GM19351 (cell line): Measurements from ENCODE around the gene FRMD6.

Experiments
- ATAC-seq: cut with Tn5 transposase; IDR thresholded peaks from one replicate; pipeline ENCODE4 v1.9.1; 2021; ENCODE audit warnings: mild to moderate bottlenecking, moderate library complexity; ENCODE audit not compliant: unreplicated experiment

FRMD6 gene

GRCh38 chr14:51663783-51664326 lies 12.1 kb downstream of the FRMD6 start:
- no peak for ATAC-seq

DNA sequence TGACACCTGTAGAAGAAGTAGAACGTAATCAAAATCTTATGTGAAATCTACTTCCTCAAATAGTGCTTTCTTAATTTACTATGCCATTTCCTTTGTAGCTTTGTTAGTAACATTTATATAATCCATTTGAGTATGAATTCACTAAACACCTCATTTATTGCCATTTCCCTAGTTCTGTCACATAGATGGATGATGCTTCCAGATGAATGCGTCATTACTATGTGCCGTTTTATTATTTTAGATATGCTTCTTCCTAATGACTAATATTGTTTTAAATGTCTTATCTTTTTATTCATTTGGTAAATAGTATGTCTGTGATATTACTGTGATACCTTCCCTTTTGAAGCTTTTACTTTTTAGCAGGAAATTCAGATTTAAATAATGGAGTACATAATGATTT lies 14.4 kb downstream of the FRMD6 start:
- no peak for ATAC-seq

- ATAC-seq, result no peak
Observed at GRCh38 chr14:51666826-51667225, 15.1 kb downstream of the FRMD6 start.

DNA sequence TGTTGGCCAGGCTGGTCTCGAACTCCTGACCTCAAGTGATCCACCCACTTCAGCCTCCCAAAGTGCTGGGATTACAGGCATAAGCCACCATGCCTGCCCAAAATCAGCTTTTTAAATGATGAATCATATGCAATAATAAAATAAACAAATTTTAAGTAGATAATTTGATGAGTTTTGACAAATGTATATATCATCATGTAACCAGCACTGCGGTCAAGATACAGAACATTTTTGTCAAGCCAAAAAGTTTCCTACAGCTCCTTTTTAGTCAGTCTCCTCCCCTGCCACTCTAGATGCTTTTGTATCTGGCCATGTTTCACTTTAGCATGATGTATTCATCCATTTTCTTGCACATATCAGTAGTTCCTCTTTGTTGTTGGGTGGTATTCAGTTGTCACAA lies 17.2 kb downstream of the FRMD6 start:
- no peak for ATAC-seq

DNA sequence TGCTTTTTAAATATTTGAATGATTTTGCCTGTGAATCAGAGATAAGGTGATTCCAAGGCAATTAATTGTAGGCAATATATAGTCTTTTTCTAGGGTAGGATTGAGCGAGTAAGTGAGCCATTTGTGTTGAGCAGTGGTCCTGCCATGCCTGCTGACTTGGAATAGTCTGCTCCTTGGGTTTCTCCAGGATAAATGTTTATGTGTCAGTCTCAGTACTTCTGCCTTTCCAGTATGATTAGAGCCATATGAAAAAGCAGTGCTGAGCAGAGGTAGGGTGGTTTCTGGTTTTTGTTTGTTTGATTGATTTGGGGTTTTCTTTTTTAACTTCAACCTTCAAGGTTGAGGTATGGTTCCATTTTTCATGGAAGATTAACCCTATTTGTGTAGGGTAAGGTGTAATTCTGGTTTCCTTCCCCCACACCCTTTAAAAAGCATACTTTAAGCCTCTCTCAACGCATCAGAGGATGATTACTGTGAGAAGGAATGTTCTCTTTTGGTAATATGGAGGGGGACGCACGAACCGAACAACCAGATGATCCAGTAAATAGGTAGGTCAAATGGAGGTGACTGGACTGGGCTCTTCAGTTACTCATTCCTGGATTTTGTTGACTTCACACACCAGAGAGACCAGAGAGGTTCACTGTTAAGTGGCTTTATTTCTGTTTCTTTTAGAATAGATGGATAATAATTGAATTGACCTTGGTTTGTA lies 22.7 kb downstream of the FRMD6 start:
- ATAC-seq, result no peak

DNA sequence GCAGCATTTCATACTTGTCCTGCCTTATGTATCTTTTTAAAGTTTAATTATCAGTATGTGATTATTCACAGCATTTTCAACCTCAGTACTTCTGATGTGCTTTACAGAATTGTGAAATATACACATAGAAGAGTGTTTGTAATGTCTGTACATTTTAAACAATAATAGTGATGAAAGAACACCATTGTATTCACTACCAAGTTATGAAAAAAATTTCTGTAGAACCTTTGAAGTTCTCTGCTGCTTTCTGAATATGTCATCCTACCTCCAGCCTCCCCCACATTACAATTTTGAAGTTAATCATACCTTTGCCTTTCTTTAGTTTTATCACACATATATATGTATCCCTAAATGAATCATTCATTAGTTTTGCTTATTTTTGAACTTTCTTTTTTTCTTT lies 24.8 kb downstream of the FRMD6 start:
- ATAC-seq, result no peak

DNA sequence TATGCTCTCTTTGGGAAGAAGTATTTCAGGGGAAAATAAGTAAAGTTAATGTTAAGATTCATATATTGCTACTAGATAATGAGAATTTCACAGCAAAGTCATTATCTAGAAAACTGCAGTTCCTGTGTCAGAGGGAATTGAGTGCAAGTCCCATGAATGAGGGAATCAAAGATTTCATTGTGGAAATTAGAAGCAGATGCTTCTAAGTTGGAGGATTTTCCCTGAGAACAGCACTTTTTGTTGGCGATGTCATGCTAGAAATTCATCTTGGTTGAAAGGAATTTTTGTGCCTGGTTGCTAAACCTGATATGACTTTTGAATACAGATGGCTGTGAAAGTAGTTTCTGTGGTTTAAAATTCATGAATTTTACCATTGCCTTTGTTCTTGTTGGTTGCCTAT lies 25.6 kb downstream of the FRMD6 start:
- no peak for ATAC-seq

DNA sequence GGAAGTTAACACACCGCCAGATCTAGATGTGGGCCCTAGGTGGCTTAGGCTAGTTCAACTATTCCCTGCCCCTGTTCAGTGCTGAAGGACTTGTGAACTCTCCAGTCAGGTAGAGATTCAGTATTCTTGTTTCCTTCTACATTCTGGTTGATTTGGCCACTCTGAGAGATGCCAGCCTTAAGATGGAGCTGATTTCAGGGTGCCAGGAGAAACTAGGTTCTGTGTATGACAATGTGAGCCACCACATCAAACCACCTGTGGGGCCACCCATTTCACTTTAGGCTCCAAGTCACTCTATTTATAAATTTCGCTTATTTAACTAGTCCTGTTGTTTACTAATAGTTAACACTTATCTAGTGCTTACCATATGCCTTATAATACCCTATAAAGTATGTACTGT lies 26.0 kb downstream of the FRMD6 start:
- no peak for ATAC-seq

GRCh38 chr14:51680031-51680430 lies 28.3 kb downstream of the FRMD6 start:
- ATAC-seq, result no peak

- no peak for ATAC-seq
Observed at GRCh38 chr14:51681411-51681810, 29.7 kb downstream of the FRMD6 start.

DNA sequence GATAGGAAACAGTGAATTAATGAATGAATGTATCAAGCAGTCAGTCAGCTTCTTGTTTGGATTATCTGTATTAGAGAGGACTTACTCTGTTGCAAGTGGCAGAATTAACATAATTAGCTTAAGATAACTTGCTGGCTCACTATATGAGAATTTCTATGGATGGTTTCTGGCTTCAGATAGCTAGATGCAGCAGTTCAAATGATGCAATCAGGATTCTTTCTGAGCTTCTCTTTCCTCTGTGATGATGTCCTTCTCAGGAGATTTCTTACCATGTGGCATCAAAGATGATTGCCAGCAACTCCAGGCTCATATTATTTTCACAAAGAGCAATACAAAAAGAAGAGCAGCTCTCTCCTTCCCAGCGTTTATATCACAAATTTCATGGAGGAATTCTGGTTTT lies 30.7 kb downstream of the FRMD6 start:
- no peak for ATAC-seq

- ATAC-seq, result no peak
Observed at GRCh38 chr14:51684760-51685159, 33.0 kb downstream of the FRMD6 start.

DNA sequence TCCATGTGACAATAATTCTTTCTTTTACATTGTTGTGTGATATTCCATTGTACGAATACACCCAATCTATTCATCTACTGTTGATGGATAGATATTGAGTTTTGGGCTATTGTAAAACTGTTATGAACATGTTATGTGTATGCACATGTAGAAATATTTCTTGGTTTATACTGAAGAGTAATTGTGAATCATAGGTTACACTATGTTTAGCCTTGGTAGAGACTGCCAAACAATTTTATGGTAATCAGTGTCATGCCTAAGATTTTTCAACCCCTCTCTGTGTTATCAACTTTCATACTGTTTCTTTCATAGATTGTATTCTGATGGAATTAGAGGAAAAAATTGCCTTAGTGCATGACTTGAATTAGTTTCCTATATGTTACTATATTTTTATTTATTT lies 39.5 kb downstream of the FRMD6 start:
- no peak for ATAC-seq

DNA sequence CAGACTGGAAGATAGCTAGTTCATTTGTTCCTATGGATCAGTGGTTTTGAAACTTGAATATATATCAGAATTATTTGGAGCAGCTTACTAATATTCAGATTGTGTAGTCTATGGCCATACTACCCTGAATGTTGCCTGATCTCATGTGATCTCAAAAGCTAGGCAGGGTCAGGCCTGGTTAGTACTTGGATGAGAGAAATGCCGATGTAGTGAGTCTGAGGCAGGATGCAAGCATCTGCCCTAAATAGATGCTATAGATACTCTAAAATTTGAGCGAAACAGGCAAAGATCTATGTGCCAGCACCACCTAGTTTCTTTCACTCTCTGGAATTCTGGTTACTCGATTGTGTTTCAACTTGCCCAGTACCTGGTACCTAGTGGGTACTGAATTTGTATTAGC lies 40.9 kb downstream of the FRMD6 start:
- no peak for ATAC-seq

DNA sequence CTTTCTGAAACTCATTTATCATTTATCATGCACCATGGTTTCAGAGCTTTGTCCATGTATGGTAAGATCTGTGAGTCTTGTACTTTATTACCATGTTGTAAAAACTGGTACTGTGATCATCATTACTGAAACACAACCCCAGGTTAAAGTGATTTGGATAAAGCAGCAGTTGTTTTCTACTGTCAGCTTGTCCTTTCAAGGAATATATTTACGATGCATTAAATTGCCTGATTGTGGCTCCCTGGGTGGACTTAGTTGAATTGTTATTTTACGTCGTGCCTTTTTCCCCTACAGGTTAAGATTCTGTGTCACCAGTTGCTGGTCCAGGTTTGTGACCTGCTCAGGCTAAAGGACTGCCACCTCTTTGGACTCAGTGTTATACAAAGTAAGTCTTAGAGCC lies 46.1 kb downstream of the FRMD6 start:
- no peak for ATAC-seq

DNA sequence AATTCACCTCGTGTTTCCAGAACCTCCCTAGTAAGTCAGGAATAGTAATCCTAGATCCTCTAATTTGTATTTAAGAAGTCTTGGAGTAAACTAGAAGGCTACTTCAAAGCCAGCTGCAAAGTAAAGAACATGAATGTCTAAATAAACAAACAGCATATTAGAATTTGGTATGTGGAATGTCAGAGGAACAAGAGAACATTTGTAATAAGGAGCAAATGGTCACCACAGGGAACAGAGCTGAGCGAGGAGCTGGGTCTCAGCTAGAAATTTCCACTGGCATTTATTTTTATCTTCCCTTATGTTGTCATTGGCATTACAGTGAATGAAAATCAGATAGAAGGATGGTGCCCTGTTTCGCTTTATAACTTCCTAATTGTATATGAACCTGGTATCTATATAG lies 50.2 kb downstream of the FRMD6 start:
- no peak for ATAC-seq

DNA sequence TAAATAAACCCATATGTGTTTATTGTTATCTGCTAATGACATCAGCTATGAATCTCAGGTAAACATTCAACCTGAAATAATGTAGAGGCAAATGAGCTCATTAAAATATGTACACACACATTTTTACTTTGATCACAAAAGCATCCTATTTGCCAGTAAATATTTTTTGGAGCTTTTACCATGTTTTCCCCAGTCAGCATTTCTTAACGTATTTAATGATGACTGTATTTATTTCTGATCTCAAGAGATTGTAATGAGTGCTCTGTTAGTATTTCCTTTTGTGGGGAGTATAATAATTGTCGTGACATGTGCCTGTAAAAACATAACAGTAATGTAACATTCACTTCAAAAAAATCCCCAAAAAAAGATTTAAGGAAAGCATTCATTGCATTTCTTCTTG lies 52.1 kb downstream of the FRMD6 start:
- no peak for ATAC-seq

DNA sequence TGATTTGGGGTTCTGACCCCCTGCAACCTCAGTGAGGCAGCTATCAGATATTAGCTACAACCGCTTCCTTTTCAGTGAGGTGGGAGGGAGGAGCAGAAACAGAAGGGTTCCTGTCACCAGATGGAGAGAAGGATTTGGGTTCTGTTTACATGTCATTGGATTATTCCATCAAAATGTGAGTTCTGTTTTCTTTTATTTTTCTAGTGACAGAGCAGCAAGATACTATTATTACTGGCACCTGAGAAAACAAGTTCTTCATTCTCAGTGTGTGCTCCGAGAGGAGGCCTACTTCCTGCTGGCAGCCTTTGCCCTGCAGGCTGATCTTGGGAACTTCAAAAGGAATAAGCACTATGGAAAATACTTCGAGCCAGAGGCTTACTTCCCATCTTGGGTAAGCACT lies 52.8 kb downstream of the FRMD6 start:
- ATAC-seq, result no peak

DNA sequence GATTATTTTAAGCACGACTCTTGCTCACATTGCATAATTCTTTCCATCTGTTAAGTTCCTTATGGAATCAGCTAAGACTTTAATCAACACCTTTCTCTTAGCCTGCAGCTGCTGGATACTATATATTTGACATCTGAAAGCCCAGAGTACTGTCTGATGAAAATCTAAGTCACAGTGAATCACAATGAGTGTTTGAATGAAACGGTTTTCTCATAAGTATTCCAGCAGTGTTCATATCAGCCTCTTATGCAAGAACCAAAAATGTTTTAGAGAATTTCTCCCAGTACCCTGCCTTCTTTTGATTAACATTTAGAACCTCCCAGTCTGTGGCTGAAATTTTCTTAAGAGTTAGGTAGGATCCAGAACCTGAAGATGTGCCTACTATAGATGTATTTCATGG lies 55.6 kb downstream of the FRMD6 start:
- no peak for ATAC-seq

GRCh38 chr14:51711505-51711904 lies 59.8 kb downstream of the FRMD6 start:
- ATAC-seq, result no peak

DNA sequence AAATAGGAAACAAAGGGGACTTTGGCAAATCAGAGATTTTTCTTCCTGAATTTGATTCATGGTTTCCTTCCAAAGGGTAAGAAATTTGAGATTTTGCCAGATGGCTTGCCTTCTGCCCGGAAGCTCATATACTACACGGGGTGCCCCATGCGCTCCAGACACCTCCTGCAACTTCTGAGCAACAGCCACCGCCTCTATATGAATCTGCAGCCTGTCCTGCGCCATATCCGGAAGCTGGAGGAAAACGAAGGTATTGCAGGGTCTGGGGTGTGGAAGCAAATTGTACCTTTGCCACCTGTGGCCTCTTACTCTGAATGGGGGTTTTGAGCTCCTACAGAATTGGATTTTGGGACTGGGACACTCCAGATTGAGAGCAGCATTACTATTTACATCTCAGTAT lies 63.5 kb downstream of the FRMD6 start:
- no peak for ATAC-seq

DNA sequence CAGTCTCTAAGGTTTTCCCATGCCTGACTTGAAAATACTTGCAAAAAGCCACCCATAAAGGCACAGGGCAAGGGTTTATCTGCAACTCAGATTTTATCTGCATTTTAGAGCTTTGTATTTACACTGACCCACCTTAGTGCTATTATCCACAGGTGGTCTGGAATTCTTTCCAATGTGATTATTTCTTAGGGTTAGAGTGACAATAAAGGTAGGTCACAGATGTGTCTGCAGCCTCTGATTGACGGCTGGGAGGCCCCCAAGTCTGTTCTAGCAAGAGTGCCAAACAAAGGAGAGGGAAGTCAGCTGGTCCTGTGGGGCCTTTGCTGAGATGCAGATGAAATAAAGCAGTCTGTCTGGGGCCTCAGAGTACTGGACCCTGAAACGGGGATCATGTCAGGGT lies 64.0 kb downstream of the FRMD6 start:
- no peak for ATAC-seq

- ATAC-seq, result no peak
Observed at GRCh38 chr14:51716610-51717009, 64.9 kb downstream of the FRMD6 start.
